NCI-H1105 treated with DMSO at 0.1 percent for 48 hours (cell line): ENCODE measurements around the gene RASSF6.
"Not testable (repeated sequence)": the region's sequence is repeated elsewhere in the genome, so short reads cannot be mapped to it uniquely, and the experiment has no call there.

Source experiments
- DNase-seq: peaks from one replicate; lab custom pipeline; 2025; lab: John Stamatoyannopoulos, UW

The RASSF6 gene, protein sequence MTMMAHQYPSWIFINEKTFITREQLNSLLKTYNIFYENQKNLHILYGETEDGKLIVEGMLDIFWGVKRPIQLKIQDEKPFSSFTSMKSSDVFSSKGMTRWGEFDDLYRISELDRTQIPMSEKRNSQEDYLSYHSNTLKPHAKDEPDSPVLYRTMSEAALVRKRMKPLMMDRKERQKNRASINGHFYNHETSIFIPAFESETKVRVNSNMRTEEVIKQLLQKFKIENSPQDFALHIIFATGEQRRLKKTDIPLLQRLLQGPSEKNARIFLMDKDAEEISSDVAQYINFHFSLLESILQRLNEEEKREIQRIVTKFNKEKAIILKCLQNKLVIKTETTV

GRCh38 chr4:73620115-73620792 is at the start of gene RASSF6:
Gene RASSF6, minus strand, starts transcription at chr4:73620436. Its CDS starts 8,641 bp downstream, at chr4:73611795.
- DNase-seq = peak; percentile 62

DNA sequence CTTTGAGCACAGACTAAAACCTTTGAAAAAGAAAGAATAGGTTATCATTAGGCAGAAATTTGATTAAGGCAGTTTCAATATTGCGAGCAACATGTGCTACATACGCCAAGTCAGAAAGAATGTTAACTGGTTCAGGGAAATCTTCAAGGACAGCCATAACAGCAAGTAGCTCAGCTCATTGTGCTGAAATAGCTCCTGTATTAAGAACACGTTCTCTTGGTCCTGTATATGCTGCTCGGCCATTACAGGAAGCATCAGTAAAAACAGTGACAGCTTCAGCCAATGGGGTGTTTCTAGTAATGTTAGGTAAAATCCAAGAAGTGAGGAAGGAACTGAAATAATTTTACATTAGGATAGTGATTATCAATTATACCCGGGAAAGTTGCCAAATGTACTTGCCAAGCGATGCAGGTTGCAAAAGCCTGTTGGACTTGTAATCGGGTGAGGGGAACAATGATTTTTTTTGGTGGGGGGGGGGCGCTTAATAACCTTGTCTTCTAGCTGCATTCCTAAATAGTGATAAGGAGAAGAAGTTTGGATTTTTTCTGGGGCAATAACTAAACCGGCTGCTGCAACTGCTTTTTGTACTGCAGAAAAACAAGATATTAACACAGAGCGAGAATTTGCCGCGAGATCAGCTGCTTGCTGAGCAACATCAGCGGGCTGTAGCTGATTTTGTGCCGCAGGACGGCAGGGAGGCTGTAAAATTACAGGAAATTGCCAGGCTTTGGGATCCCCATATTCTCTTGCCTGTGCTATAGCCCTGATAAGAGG is 49.4 kb upstream of the RASSF6 start:
- peak; percentile 75 for DNase-seq

- DNase-seq = peak; percentile 50
Measured at GRCh38 chr4:73668782-73669201, 48.6 kb upstream of the RASSF6 start.

DNA sequence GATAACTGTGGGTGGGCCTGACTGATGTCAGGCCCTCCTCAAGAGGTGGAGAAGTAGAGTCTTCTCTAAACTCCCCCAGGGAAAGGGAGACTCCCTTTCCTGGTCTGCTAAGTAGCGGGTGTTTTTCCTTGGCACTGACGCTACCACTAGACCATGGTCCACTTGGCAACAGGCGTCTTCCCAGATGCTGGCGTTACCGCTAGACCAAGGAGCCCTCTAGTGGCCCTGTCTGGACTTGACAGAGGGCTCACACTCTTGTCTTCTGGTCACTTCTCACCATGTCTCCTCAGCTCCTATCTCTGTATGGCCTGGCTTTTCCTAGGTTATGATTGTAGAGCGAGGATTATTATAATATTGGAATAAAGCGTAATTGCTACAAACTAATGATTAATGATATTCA is 45.7 kb upstream of the RASSF6 start:
- DNase-seq = not testable (repeated sequence)

DNA sequence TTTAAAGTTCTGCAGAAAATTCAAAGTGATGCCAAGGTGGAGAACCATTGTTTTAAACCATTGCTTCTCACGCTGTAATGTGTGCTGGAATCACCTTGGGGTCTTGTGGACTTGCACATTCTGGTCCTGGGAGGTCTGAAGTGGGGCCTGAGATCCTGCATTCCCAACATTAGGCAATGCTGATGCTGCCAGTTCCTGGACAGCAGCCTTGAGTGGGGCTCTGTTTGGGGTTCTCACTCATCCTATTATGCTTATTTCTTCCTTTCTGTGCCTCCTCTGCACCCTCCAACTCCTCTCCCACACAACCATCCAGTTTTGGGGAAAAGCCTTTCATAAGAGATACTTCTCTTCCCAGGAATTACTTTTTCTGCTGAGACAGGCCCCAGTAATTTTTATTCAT is 44.2 kb upstream of the RASSF6 start:
- DNase-seq = no peak

- no peak for DNase-seq
Measured at GRCh38 chr4:73663576-73663975, 43.3 kb upstream of the RASSF6 start.

GRCh38 chr4:73662709-73663546 is 42.7 kb upstream of the RASSF6 start:
- peak; percentile 40 for DNase-seq

DNA sequence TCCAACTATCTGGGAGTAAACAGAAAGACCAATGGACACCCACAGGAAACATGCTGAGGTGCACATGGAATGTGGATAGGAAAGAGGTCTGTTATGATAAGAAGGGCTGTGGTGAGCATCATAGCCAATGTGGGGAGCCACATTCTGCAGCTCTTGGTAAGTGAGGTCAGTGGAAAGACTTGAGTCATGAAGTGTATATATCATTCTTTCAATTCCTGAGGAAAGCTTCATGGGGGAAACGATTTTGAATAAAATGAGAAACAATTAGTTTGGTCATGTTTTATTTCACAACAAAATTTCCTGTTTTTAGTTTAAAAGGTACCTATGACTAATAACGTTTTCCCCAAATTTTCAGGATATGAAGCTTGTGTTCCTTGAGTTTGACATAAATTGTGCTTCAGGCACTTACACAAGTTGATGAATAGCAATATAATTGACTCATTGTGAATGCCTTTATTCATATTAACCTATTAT is 41.4 kb upstream of the RASSF6 start:
- DNase-seq = no peak

GRCh38 chr4:73660808-73661207 is 40.6 kb upstream of the RASSF6 start:
- DNase-seq = no peak

- peak; percentile 86 for DNase-seq
Measured at GRCh38 chr4:73653695-73654106, 33.5 kb upstream of the RASSF6 start.

- no peak for DNase-seq
Measured at GRCh38 chr4:73650250-73650649, 30.0 kb upstream of the RASSF6 start.

- peak; percentile 95 for DNase-seq
Measured at GRCh38 chr4:73648478-73648877, 28.2 kb upstream of the RASSF6 start.

- no peak for DNase-seq
Measured at GRCh38 chr4:73646117-73646516, 25.9 kb upstream of the RASSF6 start.

GRCh38 chr4:73631565-73632226 is 11.5 kb upstream of the RASSF6 start:
- peak; percentile 56 for DNase-seq

GRCh38 chr4:73628834-73629233 is 8.6 kb upstream of the RASSF6 start:
- DNase-seq = not testable (repeated sequence)

GRCh38 chr4:73621357-73621756 is 1.1 kb upstream of the RASSF6 start:
- DNase-seq = no peak

DNA sequence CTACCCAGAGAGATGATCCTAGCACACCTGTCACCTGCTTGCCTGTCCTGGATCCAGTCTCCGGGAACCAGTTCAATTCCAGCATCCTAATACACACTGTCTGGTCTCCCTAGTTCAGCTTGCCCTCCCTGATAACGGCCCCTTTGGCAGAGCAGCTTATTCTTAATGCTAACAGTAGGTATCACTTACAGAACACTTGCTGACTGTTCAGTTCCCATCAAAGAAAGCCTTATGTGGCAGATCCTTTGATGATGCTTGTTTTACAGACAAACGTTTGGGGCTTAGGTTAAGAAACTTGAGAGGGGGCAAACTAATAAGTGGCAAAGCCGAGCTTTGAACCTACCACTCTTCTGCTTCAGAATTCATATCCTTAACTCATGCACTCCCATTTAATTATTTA is 890 bp downstream of the RASSF6 start:
- DNase-seq = peak; percentile 64

GRCh38 chr4:73617256-73617655 is 3.0 kb downstream of the RASSF6 start:
- DNase-seq = no peak

- no peak for DNase-seq
Measured at GRCh38 chr4:73615613-73616012, 4.6 kb downstream of the RASSF6 start.

GRCh38 chr4:73614311-73614867 is 5.8 kb downstream of the RASSF6 start:
- DNase-seq = no peak

DNA sequence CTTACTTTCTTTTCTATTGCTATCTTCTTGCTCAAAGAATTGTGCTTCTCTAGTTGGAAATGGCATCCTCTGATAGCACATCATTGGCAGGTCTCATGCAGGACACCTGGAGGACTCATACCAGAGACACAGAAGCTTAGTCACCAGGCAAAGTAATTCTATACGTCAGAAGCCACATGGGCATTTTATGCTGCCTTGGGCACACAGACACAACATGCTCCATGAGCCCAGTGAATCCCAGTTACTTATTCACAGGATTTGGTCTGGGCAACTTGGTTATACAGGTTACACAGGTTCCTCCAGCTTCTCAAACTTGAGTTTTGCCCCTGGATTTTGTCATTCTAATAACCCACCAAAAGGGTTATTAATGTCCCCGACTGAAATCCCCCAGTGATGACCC is 7.1 kb downstream of the RASSF6 start:
- DNase-seq = no peak
